GM21723 (cell line): ENCODE measurements around the gene MAX.
"Not testable (repeated sequence)": the region's sequence is repeated elsewhere in the genome, so short reads cannot be mapped to it uniquely, and the experiment has no call there.

Experiments
- ATAC-seq: cut with Tn5 transposase; IDR thresholded peaks from one replicate; pipeline ENCODE4 v1.9.1; 2021; ENCODE audit warnings: mild to moderate bottlenecking, moderate library complexity; ENCODE audit not compliant: unreplicated experiment

The MAX gene

GRCh38 chr14:65106316-65106715 lies 4.0 kb upstream of the MAX start:
- ATAC-seq, result no peak

GRCh38 chr14:65104791-65105190 lies 2.5 kb upstream of the MAX start:
- no peak for ATAC-seq

DNA sequence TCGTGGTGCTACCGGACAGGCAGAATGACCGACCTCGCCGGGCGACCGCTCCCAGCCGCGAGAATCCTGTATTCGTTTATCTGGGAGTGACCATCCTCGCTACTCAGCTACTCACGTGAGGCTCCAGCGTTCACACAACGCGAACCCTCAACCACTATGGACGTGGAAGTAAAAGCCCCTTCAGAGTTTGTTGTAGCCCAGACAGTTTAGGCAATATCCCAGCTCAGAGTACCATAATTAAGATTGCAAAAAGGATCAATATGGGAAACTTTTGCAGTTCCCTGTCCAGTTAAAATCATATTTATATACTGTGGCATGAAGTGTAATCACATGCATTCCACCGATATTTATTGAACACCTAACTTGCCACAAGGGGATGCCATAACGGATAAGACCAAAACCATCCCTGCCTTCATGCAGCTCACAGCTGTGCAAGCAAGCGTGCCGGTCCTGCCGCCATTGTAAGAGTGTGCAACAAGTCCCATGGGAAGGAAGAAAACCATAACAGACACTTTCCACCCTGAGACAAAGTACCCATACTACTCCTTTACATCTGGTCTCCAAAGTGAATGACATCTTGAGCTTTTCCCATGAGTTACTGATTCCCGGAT lies 938 bp upstream of the MAX start:
- no peak for ATAC-seq

DNA sequence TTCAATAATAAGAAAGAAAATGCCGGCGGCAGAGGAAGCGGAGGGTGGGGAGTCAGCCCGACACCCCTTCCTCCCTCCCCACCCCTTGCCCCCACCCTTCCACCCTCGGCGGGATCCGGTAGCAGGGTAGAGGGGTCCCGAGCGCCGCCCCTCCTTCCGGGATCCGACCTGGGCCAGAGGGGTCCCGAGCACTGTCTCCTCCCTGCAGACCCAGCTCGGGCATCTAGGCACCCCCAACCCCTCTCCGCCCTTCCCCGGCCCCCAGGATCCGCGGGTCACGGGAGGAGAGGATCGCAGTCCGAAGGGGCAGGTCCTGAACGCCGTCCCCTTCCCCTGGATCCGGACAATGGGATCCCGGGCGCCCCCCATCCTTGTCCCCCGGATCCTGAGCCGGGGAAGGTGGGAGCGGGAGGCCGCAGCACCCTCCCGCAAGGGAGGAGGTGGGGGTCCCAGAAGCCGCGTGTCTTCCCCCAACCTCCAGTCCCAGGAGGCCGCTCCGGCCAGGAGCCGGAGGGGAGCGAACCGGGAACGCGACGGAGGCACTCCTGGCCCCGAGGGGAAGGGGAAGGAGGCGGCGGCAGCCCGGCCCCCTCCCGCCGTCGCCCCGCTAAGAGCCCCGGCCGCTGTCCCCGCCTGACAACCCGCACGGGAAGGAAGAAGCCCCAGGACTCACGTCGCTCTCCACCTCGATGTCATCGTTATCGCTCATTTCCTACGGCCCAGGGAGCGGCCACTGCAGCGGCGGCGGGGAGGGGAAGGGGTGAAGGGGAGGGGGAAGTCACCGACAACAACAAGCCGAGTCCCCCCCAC lies 481 bp downstream of the MAX start:
- ATAC-seq, result peak; percentile 35

GRCh38 chr14:65100922-65101541 lies 1.3 kb downstream of the MAX start:
- no peak for ATAC-seq

DNA sequence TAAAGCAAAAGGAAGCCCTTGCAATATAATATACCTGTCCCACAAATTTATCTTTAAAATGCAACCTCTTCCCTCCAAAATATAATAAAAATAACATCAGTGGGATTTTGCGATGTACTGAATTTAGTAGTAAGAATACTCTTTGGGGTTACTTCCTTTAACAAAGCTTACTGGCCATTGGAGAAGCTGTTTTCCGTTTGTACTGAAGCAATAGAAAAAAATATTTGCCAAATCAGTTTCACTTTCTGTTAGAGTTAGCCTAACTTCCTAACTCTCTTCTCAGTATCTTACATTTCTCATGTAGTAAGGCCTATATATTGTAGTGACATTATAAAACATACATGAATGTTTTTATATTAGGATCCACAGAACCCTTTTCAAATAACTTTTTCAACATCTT lies 3.7 kb downstream of the MAX start:
- no peak for ATAC-seq

- no peak for ATAC-seq
These were observed 5.8 kb downstream of the MAX start for GRCh38 chr14:65096323-65097089.

DNA sequence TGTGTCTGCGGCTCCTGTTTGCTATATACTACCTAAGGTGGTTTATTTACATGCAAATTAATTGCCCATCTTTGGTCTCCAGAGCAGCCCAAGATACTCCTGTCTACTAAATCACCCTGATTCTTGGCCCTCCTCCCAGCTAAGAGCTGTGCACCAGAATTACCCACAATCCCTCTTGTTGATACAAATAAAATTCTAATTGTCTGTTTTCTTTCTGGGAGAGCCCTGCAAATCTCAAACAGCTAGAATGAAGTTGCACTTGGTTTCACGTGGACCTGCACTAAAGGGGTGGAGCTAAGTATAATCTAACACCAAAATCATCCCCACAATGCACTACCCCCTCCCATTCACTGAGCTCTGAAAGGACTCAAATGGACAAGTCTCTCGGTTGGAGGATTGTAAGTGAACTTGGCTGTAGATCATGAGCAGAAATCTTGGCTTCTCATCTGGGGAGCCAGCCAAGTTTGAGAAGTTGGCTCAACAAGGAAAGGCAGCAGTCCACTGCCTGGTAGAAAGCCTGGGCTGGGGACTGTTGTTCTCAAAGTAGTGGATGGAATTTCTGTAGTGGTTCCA lies 6.6 kb downstream of the MAX start:
- ATAC-seq, result no peak

- ATAC-seq, result no peak
These were observed 10.0 kb downstream of the MAX start for GRCh38 chr14:65092349-65092748.

GRCh38 chr14:65087835-65088234 lies 14.5 kb downstream of the MAX start:
- not testable (repeated sequence) for ATAC-seq

DNA sequence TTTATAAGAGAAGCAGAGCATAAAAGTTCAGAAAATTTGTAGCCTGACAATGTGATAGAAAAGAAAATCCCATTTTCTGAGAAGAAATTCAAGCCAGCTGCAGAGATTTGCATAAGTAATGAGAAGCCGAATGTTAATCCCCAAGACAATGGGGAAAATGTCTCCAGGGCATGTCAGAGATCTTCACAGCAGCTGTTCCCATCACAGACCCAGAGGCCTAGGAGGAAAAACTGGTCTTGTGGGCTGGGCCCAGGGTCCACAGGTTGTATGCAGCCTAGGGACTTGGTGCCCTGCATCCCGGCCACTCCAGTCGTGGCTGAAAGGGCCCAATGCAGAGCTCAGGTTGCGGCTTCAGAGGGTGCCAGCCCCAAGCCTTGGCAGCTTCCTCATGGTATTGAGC lies 15.6 kb downstream of the MAX start:
- not testable (repeated sequence) for ATAC-seq

- no peak for ATAC-seq
These were observed 17.5 kb downstream of the MAX start for GRCh38 chr14:65084554-65085505.

DNA sequence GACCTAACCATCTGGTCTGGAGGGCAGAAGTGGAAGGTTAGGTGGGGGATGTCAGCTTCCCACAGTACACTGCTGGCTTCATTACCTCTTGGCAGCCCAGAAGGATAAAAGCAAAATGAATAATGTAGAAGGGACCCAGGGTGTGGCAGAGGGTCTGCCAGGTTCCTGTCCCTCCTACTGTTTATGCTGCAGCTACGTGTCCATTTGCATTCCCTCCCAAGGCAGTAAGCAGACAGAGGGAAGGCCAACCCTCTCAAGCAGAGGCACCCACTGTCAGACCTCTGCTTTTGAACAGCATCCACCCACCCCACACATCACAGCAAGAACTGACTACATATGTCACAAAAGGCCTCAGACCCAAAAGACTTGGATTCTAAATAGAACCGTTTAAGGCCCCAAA lies 19.4 kb downstream of the MAX start:
- no peak for ATAC-seq

- ATAC-seq, result no peak
These were observed 21.2 kb downstream of the MAX start for GRCh38 chr14:65080960-65081747.

DNA sequence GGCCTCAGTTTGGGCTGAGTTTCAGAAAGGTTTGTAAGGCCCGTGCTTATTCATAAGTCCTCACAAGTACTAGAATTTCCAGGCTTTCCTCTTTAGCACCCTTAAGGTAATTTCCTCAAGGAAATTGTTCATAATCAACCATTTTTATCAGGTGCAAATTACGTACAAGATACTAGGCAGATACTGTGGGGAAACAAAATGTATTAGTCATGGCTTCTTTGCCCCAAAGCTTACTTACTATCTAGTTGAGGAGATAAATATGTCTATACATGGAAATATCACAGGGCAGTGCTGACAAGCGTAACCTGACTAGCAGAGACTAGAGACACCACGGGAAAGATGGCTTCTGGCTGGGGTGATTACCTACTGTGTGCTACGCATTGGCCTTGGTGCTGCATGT lies 22.5 kb downstream of the MAX start:
- no peak for ATAC-seq

- no peak for ATAC-seq
These were observed 23.1 kb downstream of the MAX start for GRCh38 chr14:65079201-65079600.

DNA sequence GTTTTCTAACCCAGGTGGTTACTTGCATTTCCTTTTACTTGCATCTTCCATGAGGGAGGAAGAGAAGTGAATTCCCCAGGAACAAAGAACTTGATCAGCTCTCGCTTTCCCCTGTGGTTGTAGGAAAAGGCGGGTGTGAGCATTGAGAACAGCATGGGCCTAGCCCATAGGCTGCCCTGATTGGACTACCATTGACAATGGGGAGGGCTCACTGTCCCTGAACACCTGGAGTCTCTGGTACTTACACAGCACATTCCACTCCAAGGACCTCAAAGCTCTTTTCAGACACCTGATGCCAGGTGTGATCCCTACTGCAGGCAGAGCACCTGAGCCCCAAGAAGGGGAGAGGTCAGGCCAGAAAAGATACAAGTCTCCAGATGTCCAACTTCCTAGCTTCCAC lies 25.0 kb downstream of the MAX start:
- ATAC-seq, result no peak

- no peak for ATAC-seq
These were observed 26.5 kb downstream of the MAX start for GRCh38 chr14:65075628-65076325.
